ENCODE results near the gene LMAN1L.

DNA sequence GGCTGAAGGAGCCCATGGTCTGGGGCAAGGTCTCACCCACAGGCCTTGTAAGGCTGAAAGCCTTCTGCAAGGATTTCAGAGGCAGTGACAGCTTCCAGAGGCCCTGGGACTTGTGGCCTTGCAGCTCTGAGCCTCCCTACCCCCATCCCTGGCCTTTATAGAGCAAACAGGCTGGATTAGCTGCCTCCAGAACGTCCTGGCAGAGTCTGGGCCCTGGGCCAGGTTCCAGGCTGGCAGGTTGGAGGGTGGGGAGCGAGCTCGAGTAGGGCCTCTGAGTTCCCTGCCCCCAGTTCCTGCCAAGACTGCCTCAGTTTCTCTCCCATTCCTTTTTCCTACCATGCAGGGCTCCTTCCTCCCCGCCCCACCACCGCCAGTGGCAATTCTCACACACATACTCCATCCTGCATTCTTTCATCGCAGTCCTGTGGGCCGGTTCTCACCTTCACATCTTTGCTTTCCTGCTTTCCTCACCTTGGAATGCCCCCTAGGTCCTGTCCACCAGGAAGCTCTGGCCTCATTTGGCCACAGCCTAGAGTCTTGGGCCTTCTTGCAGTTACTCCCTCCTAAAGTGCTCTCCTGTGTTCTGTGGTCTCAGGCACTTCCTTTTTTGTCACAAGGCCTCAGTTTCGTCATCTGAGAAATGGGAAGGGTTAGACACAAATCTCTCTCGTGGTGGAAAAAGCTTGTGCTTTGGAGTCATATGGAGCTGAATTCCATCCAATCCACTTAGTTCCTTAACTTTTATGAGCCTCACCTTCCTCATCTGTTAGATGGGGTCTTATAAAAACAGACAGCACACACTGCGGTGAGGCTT lies 2.7 kb downstream of the LMAN1L start:
- TF ChIP-seq, protein P1, sequence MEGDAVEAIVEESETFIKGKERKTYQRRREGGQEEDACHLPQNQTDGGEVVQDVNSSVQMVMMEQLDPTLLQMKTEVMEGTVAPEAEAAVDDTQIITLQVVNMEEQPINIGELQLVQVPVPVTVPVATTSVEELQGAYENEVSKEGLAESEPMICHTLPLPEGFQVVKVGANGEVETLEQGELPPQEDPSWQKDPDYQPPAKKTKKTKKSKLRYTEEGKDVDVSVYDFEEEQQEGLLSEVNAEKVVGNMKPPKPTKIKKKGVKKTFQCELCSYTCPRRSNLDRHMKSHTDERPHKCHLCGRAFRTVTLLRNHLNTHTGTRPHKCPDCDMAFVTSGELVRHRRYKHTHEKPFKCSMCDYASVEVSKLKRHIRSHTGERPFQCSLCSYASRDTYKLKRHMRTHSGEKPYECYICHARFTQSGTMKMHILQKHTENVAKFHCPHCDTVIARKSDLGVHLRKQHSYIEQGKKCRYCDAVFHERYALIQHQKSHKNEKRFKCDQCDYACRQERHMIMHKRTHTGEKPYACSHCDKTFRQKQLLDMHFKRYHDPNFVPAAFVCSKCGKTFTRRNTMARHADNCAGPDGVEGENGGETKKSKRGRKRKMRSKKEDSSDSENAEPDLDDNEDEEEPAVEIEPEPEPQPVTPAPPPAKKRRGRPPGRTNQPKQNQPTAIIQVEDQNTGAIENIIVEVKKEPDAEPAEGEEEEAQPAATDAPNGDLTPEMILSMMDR (IDR thresholded peaks at IDR 0.05 in 8 of 11, conservative IDR thresholded peaks at IDR 0.05 in 3 of 11) = no peak
- TF ChIP-seq POLR2A (IDR thresholded peaks at IDR 0.05) = no peak
